Measurements from ENCODE around the gene ZNF563. TPM values are rescaled to one million over a fixed set of nuclear protein-coding genes. Genes with fewer than 3 reads are reported as not detected.
A peak's percentile ranks its signal among the peaks of the same experiment; 100 is the strongest.

Gene ZNF563
- total and polyA plus RNA-seq, 2 of the 8 experiments (the other 6 are each of a cell fraction or from before 2014, with no cell fraction given) = 0.91 to 2.3 TPM

DNA sequence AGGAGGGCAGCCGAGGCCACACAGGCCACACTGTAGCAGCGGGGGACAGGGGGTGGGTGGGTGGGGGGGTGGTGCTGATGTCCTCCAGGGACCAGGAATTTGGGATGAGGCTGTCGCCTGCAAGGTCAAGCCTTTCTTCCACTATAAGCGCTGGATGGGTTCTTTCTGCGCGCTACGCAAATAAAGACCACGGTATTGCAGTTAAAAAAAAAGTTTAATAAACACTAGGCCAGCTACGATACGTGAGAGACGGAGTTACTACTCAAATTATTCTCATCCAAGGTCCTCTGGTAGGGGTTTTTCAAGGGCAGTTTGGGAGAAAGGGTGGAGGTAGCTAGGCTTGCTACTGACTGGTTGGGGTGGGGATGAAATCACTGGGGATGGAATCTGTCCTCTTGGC lies 38.2 kb downstream of the ZNF563 start:
- Histone ChIP-seq H3K27me3 (replicated peaks in 1 of 4; ENCODE audit: control insufficient read depth in 3 of 4, extremely low read depth in 1 of 4, insufficient read depth in 3 of 4, low read length in 3 of 4) (peaks cover 0 to 2% (median 0%) of the 10 kb centered on the region in 4 experiments; a peak in 2 of 7 replicates), H3K4me2 (ENCODE audit: insufficient read depth in 1 of 2, low read depth in 2 of 2, low read length in 2 of 2) (peak overlapping the region; percentile 88 to 97), H3K23me2 (ENCODE audit: low read depth, low read length) (peaks cover 7% of the 10 kb centered on the region; the same call in 1 of the 2 replicates), H3K18ac (ENCODE audit: extremely low read depth, low read length) (peak overlapping the region; percentile 93), H3K14ac (ENCODE audit: insufficient read length) (no peak overlapping the region), H2BK15ac (ENCODE audit: low read length) (peak overlapping the region; percentile 72; the same call in 1 of the 2 replicates), H2BK5ac (ENCODE audit: low read depth, low read length) (peak overlapping the region; percentile 73), H3K9ac (replicated peaks in 1 of 4; ENCODE audit: extremely low read depth in 1 of 4, low read depth in 3 of 4, low read length in 3 of 4) (peak overlapping the region in 3 of 4 experiments; percentile 70 to 86 (median 80); a peak in 3 of 7 replicates), H3K79me1 (ENCODE audit: low read depth, low read length) (no peaks in the 10 kb centered on the region; the same call in 1 of the 2 replicates), H4K5ac (ENCODE audit: insufficient read length, low read depth, low read length) (peak overlapping the region; percentile 76), H3K27ac (ENCODE audit: low read depth, low read length) (no peak overlapping the region), H2AFZ (ENCODE audit: low read length) (peak overlapping the region; percentile 92; the same call in 1 of the 2 replicates), H3K4me3 (ENCODE audit: extremely low read depth in 1 of 4, insufficient read depth in 2 of 4, low read depth in 3 of 4, low read length in 4 of 4) (peak overlapping the region; percentile 81 to 92 (median 87)), H3K23ac (ENCODE audit: insufficient read length) (no peak overlapping the region), H4K91ac (replicated peaks; ENCODE audit: insufficient read length, low read length) (peak overlapping the region; percentile 89), H2BK20ac (ENCODE audit: low read length) (no peak overlapping the region), H3K9me3 (ENCODE audit: insufficient read depth in 2 of 2, low read depth in 1 of 2, low read length in 1 of 2) (no peaks in the 10 kb centered on the region), H2BK120ac (replicated peaks; ENCODE audit: low read depth, low read length) (no peak overlapping the region), H3K56ac (replicated peaks; ENCODE audit: insufficient read length, low read depth, low read length) (peak overlapping the region; percentile 16), H3K4ac (replicated peaks; ENCODE audit: insufficient read length, low read depth, low read length) (no peak overlapping the region), H2AK5ac (ENCODE audit: low read depth, low read length) (no peak overlapping the region), H4K20me1 (replicated peaks in 1 of 2; ENCODE audit: control insufficient read depth in 1 of 2, insufficient read depth in 2 of 2, low read length in 2 of 2) (no peaks in the 10 kb centered on the region), H3K4me1 (replicated peaks in 1 of 4; ENCODE audit: control insufficient read depth in 3 of 4, insufficient read depth in 4 of 4, low read length in 3 of 4) (no peaks in the 10 kb centered on the region), H3K79me2 (ENCODE audit: control insufficient read depth in 1 of 2, insufficient read depth in 2 of 2, low read length in 2 of 2) (peaks cover 0 to 7% of the 10 kb centered on the region in 2 experiments; a peak in 1 of 4 replicates), H3K36me3 (ENCODE audit: control insufficient read depth in 2 of 4, insufficient read depth in 4 of 4, low read length in 3 of 4) (no peaks in the 10 kb centered on the region), H2BK12ac (ENCODE audit: low read depth, low read length) (peak overlapping the region; percentile 35; the same call in 1 of the 2 replicates), H4K8ac (ENCODE audit: extremely low read depth, insufficient read depth, low read length) (peak overlapping the region; percentile 95; the same call in 1 of the 2 replicates)
- CTCF ChIA-PET (ENCODE audit: partially characterized antibody) = interaction anchor here (2.8 kb wide), 1 partner anchor 38 kb away, joined by 5 read pairs; the partner anchor contains the start of gene ZNF563
- WGBS, 2 experiments (ENCODE audit: extremely low coverage in 1 of 2, insufficient coverage in 1 of 2, insufficient read length in 1 of 2, insufficient replicate concordance in 2 of 2, low coverage in 1 of 2, low lambda C conversion rate in 2 of 2, missing lambda C conversion rate in 1 of 2) = 62% methylated on average over 10 of the region's 11 CpGs; no CpG with 5 or more reads in 1 of the 2 experiments
- FAIRE-seq = no peak
- POLR2A ChIA-PET (ENCODE audit: partially characterized antibody) = interaction anchor here (0.7 to 2.7 kb wide), 5 partner anchors 12 to 635 kb away, joined by 3 to 9 read pairs (median 5); partner anchors contain the start of genes ZNF442 and ZNF563
- no peak for DNase-seq (ENCODE audit: low read depth in 1 of 2, low spot score in 2 of 2)
- TF ChIP-seq RNF2 (IDR thresholded peaks at IDR 0.05; ENCODE audit: borderline replicate concordance, low read depth, low read length, missing control alignments, poor library complexity, severe bottlenecking) = no peak
- TF ChIP-seq MAFK (IDR thresholded peaks at IDR 0.05; ENCODE audit: low read depth, low read length) = no peak
- TF ChIP-seq NANOG (IDR thresholded peaks at IDR 0.05; ENCODE audit: insufficient read depth, low read depth, low read length, poor library complexity, severe bottlenecking) = no peak
- no peak for TF ChIP-seq BCL11A (IDR thresholded peaks at IDR 0.05; ENCODE audit: low read depth in 2 of 2, low read length in 2 of 2)
- TF ChIP-seq BACH1 (IDR thresholded peaks at IDR 0.05; ENCODE audit: low read length) = no peak
- TF ChIP-seq CBX8 (IDR thresholded peaks at IDR 0.05; ENCODE audit: borderline replicate concordance, low read depth, low read length) = no peak
- no peak for TF ChIP-seq SP4 (IDR thresholded peaks at IDR 0.05; ENCODE audit: low read length)
- TF ChIP-seq CBX5 (IDR thresholded peaks at IDR 0.05; ENCODE audit: low read depth, low read length) = no peak
- no peak for TF ChIP-seq TAF7 (optimal IDR thresholded peaks at IDR 0.05; ENCODE audit: borderline replicate concordance, low read depth, low read length)
- no peak for TF ChIP-seq GABPA (IDR thresholded peaks at IDR 0.05; ENCODE audit: borderline replicate concordance, insufficient read depth, low read length)
- no peak for TF ChIP-seq RAD21 (IDR thresholded peaks at IDR 0.05 in 1 of 2, conservative IDR thresholded peaks at IDR 0.05 in 1 of 2; ENCODE audit: low read depth in 2 of 2, low read length in 2 of 2)
- no peak for TF ChIP-seq SP1 (IDR thresholded peaks at IDR 0.05; ENCODE audit: low read depth, low read length)
